Prostate gland (tissue), 2 donors: ENCODE data around the gene CEP152.

Experiments used
- CTCF ChIP-seq, 4 experiments: fragments of 200-600 bp in 2 of 4; fragments of 450-650 bp in 2 of 4; sonication (generic) in 2 of 4; IDR thresholded peaks; 1 replicate in 3 of 4; 2 replicates in 1 of 4; pipeline ENCODE4 v1.5.1; 2016 to 2019; ENCODE audit warnings: antibody characterized with exemption in 4 of 4, mild to moderate bottlenecking in 2 of 4, moderate library complexity in 2 of 4
- POLR2AphosphoS5 ChIP-seq: sonication (generic); formaldehyde crosslinking; IDR thresholded peaks from one replicate; pipeline ENCODE4 v1.6.1; 2017; ENCODE audit warnings: antibody characterized with exemption

DNA sequence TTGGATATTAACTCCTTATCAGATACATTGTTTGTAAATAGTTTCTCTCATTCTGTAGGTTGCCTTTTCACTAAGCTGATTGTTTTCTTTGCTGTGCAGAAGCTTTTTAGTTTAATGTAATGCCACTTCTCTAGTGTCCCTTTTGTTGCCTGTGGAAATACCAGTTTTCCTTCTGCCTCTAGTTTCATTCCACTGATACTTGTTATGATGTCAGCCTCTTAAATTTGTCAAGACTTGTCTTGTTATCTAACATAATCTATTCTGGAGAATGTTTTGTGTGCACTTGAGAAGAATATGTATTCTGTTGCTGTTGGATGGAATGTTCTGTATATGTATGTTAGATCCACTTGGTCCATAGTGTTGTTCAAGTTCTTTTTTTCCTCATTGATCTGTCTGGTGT, 18.0 kb upstream of the CEP152 start:
- TF ChIP-seq POLR2AphosphoS5: no peak
- no peak for TF ChIP-seq CTCF (IDR thresholded peaks at IDR 0.05)
